Measurements from ENCODE around the gene SRGAP1. TPM values are rescaled to one million over a fixed set of nuclear protein-coding genes. Genes with fewer than 3 reads are reported as not detected.

The SRGAP1 gene
- polyA plus RNA-seq (2013, experiment 1 of 2; ENCODE audit: insufficient read length), result 12.7 TPM
- 12.0 TPM for polyA plus RNA-seq (2013, experiment 2 of 2; ENCODE audit: insufficient read length)

GRCh38 chr12:63844391-63845341 is at the start of gene SRGAP1:
SRGAP1 (plus strand) TSS chr12:63844700; CDS start chr12:63844817, 117 bp downstream.
- peak; percentile 72 for DNase-seq

- DNase-seq, result no peak
These were observed 49.3 kb upstream of the SRGAP1 start for GRCh38 chr12:63795032-63795687.

DNA sequence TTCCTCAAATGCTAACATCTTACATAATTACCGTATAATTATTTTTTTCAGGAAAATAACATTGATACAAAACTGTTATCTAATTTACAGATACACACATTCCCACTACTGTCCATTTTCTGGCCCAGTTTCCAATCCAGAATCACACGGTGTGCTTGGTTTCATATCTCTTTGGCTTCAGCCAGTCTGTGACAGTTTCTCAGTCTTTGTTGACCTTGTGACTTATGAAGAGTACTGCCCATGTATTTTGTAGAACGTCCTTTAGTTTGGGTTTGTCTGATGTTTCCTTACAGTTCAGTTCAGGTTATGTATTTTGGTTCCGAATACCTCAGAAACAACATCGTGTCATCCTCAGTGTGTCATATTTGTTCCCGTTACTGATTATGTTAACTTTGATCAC is 48.6 kb upstream of the SRGAP1 start:
- DNase-seq, result no peak

DNA sequence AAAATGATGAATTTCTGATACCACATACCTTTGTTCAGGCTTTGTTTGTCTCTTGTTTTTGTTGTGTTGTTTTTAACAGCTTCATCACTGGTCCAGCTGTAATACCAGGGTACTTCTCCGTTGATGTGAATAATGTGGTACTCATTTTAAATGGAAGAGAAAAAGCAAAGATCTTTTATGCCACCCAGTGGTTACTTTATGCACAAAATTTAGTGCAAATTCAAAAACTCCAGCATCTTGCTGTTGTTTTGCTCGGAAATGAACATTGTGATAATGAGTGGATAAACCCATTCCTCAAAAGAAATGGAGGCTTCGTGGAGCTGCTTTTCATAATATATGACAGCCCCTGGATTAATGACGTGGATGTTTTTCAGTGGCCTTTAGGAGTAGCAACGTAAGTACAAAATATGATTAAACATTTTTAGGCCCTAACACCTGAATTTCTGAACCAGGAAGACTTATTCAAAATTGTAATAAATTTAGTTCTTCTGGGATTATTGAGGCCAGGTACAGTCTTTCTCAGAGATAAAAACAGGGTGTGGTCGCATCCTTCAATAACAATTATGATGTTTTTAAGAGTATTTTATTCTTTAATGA is 42.4 kb upstream of the SRGAP1 start:
- peak; percentile 10 for DNase-seq

- DNase-seq, result no peak
These were observed 39.8 kb upstream of the SRGAP1 start for GRCh38 chr12:63804746-63805145.

DNA sequence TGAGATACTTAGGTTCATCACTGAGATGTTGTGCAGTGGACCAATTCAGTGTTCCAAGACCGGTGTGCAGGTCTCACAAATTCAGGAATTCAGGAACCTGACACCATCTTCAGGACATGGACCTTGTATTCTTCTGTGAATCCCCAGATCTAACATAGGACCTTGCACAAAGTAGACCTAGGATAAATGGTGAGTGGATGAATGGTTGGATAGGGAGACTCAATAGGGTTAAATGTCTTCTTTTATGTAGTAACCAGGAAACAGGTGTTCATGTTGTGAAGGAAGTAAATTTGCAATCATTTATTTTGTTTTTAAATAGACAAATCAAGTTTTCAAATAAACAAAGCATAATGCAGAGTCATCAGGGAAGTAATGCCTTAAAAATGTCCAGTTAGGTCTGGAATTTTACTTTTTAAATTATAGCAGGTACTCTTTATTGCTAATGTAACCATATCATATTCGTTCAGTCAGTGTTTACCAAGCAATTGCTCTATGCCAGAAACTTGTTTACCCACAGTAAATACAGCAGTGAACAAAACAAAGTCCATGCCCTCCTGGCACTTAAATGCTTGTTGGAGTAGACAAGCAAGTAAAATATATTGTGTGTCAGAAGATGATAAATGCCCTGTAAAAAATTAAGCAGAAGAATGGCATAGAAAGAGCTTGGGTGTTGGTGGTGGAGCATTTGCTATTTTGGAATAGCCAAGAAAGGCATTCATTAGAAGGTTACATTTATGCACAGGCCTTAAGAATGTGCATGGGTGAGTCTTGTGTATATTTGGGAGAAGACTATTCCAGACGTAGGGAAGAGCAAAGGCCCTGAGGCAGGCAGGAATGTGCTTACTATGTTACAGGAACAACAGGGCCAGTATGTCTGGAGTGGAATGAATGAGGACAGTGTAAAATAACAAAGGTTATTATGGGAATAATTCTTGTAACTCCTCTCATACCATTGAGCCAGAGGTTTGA is 38.5 kb upstream of the SRGAP1 start:
- DNase-seq, result no peak

DNA sequence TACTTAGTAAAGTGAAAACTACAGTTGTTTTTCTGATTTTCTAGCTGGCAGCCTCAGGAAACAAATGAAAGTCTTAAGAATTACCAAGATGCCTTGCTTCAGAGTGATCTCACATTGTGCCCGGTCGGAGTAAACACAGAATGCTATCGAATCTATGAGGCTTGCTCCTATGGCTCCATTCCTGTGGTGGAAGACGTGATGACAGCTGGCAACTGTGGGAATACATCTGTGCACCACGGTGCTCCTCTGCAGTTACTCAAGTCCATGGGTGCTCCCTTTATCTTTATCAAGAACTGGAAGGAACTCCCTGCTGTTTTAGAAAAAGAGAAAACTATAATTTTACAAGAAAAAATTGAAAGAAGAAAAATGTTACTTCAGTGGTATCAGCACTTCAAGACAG is 35.9 kb upstream of the SRGAP1 start:
- peak; percentile 9 for DNase-seq

GRCh38 chr12:63809566-63809965 is 34.9 kb upstream of the SRGAP1 start:
- no peak for DNase-seq

GRCh38 chr12:63811334-63811733 is 33.2 kb upstream of the SRGAP1 start:
- no peak for DNase-seq

DNA sequence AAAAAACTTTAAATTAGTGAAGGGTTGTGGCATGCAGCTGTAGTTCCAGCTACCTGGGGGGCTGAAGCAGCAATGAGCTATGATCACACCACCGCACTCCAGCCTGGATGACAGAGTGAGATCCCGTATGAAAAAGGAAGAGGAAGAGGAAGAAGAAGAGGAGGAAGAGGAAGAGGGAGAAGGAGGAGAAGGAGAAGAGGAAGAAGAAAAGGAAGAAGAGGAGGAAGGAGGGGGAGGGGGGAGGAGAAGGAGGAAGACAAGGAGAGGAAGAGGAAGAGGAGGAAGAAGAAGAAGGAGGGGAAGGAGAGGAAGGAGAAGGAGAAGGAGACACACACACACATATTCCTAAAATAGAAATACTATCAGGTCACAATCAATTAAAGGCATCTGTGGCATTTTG is 32.7 kb upstream of the SRGAP1 start:
- no peak for DNase-seq

- DNase-seq, result no peak
These were observed 30.2 kb upstream of the SRGAP1 start for GRCh38 chr12:63814146-63814772.

DNA sequence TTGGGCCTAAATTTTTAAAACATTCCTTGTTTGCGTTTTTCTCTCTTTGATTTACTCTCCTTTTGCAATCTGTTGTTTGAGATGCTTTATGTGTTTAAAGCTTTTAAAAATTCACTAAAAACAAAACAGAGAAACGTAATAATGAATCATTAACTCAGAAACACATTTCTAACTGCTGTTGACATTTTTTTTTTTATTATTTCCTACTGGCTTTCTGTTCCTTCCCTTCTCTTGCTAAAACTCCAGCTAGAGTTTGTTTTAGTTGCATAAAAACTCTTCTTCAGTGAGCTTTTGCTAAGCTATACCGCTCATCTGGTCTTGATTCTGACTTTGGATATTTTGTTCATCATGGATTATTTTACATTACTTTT is 29.0 kb upstream of the SRGAP1 start:
- DNase-seq, result no peak

- no peak for DNase-seq
These were observed 28.5 kb upstream of the SRGAP1 start for GRCh38 chr12:63816031-63816430.

DNA sequence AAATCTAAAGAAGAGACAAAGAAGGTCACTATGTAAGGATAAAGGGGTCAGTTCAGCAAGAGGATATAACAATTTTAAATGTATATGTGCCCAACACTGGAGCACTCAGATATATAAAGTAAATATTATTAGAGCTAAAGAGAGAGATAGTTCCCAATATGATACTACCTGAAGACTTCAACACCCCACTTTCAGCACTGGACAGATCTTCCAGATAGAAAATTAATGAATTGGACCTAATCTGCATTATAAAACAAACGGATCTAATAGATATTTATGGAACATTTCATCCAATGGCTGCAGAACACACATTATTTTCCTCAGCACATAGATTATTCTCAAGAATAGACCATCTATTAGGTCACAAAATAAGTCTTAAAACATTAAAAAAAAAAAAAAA is 24.1 kb upstream of the SRGAP1 start:
- no peak for DNase-seq

DNA sequence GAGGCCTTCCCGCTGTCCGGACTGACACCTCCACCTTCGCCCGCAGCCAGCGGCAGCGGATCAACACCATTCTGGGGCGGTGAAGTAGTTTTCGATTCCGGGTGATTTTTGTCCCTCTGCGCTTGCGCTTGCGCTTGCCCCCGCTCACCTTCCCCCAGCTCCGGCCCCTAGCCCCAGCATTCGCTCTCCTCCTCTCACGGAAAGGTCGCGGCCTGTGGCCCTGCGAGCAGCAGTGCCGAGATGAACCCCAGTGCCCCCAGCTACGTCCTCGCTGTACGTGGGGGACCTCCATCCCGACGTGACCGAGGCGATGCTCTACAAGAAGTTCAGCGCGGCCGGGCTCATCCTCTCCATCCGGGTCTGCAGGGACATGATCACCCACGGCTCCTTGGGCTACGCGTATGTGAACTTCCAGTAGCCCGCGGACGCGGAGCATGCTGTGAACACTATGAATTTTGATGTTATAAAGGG is 22.7 kb upstream of the SRGAP1 start:
- peak; percentile 53 for DNase-seq

GRCh38 chr12:63822352-63822751 is 22.1 kb upstream of the SRGAP1 start:
- DNase-seq, result peak; percentile 87

DNA sequence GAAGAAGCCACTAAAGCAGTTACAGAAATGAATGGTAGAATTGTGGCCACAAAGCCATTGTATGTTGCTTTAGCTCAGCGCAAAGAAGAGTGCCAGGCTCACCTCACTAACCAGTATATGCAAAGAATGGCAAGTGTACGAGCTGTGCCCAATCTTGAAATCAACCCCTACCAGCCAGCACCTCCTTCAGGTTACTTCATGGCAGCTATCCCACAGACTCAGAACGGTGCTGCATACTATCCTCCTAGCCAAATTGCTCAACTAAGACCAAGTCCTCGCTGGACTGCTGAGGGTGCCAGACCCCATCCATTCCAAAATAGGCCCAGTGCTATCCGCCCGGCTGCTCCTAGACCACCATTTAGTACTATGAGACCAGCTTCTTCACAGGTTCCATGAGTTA is 21.5 kb upstream of the SRGAP1 start:
- no peak for DNase-seq

DNA sequence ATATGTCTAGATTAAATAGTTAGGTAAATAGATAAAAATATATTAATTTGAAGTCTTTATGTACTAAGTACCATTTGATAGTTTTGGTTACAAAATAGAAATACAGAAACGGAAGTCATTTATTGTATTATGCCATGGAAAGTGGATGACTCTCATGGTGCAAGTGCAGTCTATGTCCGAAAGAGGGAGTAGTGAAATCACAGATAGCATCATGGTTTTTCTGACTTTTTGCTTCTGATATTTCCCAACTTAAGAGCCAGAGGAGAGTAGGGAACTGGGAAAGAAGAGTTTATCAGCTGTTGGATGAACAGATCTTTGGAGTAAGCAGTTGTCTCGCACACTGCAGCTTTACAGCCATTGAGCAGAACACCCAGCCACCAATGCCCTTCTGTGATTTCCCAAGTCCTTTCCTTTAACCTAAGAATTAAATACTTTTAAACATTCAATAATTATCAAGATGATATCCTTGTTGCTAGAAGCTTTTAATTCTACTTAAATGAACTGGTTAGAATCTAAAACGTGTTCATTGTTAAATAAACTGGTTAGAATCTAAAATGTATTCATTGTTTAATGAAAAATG is 18.4 kb upstream of the SRGAP1 start:
- DNase-seq, result peak; percentile 58

DNA sequence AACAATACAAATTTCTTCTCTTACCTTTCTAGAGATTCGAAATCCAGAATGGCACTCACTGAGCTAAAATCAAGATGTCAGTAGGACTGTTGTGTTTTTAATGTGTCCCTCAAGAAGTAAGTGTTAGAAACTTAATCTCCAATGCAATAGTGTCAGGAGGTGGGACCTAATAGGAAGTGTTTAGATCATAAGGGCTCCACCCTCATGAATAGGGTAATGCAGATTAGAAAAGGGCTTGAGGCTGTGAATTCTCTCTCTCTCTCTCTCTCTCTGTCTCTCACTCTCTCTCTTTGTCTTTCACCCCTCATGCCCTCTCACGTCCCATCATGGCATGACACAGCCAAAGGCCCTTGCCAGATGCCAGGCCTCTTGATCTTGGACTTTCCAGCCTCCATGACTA is 15.6 kb upstream of the SRGAP1 start:
- no peak for DNase-seq

DNA sequence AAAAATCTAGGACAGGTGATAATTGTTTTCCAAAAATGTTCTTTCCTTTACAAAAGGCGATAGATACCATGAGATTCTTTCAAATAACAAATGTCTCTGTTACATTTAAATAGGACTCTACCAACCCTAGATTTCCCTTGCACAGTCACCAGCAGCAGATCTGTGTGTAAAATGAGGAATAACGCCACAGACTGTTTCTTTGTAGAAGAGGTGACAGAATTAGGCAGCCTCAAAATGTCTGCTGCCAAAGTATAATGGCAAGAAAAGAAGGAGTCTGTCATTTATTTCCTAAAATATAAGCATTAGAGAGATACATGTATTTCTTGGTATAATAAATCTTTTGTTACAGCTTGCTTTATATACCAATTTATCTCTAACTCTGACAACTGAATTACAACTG is 8.5 kb upstream of the SRGAP1 start:
- DNase-seq, result no peak

- DNase-seq, result no peak
These were observed 7.6 kb upstream of the SRGAP1 start for GRCh38 chr12:63836936-63837335.

Measured in fibroblast of skin of abdomen (primary cell).